ENCODE results near the gene CCDC167.

Gene CCDC167

DNA sequence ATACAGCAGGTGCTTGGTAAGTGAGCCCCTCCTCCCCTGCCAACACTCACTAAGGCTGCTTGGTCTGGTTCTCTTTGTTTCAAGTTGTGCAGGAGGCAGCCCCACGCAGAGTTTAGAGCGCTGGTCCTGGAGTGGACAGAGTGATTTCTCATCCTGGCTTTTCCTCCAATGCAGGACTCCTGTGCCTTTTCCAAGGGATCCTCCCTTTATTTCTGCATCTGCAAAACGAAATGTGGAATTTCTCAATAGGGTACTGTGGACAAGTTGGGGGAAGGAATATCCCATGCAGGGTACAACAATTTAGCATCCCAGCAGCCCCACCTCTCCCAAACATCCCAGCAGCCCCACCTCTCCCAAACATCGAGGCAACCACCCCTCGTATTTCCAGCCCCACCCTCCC is 30.6 kb upstream of the CCDC167 start:
- peak; percentile 29 for DNase-seq (ENCODE audit: low spot score)

- DNase-seq (ENCODE audit: low spot score), result no peak
These were observed 28.8 kb upstream of the CCDC167 start for GRCh38 chr6:37528541-37528940.

- DNase-seq (ENCODE audit: low spot score), result peak; percentile 59
These were observed 26.0 kb upstream of the CCDC167 start for GRCh38 chr6:37525460-37526357.

GRCh38 chr6:37524970-37525318 is 25.3 kb upstream of the CCDC167 start:
- DNase-seq (ENCODE audit: low spot score), result no peak

- no peak for DNase-seq (ENCODE audit: low spot score)
These were observed 24.6 kb upstream of the CCDC167 start for GRCh38 chr6:37524025-37524969.

DNA sequence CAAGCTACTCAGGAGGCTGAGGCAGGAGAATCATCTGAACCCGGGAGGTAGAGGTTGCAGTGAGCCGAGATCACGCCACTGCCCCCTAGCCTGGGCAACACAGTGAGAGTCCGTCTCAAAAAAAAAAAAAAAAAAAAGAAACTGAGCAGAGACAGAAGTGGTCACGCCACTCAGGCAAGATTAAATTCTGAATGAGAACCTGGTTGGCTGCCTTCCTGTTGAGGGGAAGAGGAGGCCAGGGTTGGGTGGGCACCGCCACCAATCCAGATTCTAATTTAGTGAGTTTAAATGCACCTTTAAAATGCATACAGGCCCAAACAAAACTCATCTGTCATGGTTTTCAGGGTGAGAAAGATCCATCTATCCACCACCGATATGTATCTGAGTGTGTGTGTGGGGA is 23.7 kb upstream of the CCDC167 start:
- DNase-seq (ENCODE audit: low spot score), result no peak

DNA sequence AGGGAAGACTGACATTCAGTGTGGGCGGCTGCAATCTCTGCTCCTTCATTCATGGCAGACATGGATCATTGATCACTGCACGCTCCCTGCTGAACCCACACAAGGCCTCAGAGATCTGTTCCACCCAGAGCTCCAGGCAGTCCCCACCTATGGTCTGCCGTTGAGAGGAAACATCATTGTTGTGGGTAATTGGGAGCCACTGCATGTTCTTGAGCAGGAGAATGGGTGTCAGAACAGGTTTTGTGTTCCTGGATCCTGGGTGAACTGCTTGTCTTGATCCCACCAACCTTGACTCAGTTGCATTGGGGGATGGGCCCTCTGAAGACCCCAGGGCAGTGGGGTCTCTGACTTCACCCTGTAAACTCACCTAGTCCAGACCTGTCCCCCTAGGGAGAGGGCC is 23.1 kb upstream of the CCDC167 start:
- no peak for DNase-seq (ENCODE audit: low spot score)

DNA sequence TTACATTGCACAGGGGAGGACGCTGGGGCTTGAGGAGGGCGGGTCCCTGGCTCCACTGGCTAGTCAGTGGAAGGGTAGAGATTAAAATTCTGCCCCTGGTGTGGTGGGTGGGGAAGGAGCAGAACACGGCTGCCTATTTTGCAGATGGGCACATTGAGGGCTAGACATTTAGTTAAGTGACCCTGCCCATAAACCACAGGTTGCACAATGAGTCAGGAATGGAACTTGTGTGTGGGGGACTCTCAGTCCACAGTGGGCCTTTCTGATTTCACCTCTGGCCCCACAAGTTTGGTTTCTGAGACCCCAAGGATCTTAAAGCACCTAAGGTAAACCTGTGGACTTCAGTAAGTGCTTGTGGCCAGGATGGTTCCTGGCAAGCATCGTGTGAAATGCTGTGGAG is 22.0 kb upstream of the CCDC167 start:
- DNase-seq (ENCODE audit: low spot score), result no peak

GRCh38 chr6:37520926-37521325 is 21.2 kb upstream of the CCDC167 start:
- DNase-seq (ENCODE audit: low spot score), result no peak

- no peak for DNase-seq (ENCODE audit: low spot score)
These were observed 19.8 kb upstream of the CCDC167 start for GRCh38 chr6:37519461-37519860.

DNA sequence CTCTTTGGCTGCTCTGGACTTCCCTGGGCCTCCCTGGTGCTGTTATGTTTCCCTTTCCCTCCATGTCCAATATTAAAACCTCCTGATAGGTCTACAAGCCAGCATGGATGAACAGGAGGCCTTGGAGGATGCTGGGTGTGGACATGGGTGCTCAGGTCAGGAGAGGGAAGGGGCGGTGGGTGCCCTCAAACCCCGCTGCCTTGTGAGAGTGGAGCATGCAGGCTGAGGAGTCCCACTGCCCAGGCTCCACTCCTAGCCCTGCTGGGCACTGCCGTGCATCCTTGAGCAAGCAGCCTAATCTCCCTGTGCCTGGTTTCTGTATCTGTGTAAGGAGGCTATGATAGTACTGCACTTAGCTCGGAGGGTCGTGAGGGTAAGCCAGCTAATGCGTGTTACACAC is 18.4 kb upstream of the CCDC167 start:
- no peak for DNase-seq (ENCODE audit: low spot score)

GRCh38 chr6:37517411-37517812 is 17.7 kb upstream of the CCDC167 start:
- no peak for DNase-seq (ENCODE audit: low spot score)

GRCh38 chr6:37516920-37517405 is 17.3 kb upstream of the CCDC167 start:
- no peak for DNase-seq (ENCODE audit: low spot score)

GRCh38 chr6:37516076-37516919 is 16.6 kb upstream of the CCDC167 start:
- DNase-seq (ENCODE audit: low spot score), result no peak

DNA sequence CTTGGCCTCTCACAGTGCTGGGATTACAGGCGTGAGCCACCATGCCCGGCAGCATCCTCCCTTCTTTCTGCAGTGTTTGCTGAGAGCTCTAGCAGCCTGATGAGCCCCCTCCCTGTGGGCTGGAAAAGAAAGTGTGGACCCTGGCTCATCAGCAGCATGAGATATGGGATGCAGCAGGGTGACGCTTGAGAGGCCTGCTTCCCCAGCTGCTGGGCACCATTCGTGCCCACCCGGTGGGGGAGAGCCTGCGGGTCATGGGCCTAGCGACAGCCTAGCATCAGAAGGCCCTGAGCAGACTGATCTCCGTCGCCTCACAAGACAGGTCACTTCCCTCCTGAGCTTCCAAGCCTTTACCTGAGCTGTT is 16.0 kb upstream of the CCDC167 start:
- DNase-seq (ENCODE audit: low spot score), result no peak

DNA sequence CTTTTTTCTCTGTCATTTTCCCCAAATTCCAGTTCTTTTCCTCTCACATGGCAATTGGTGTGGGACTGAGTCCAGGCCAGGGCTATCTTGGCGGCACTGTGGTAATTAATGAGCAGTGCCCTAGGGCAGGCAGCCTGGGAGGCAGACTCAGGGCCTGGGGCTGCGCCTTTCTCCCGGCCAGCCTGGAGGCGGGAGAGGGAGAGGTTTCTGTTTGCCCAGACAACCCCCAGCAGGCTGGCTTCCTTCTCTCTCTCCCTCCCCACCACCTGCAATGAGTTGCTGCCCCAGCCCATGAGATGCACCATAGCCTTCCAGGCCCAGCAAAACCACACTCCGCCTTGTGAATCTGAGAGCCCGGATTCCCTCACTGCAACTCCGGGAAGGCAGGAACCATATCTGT is 15.1 kb upstream of the CCDC167 start:
- no peak for DNase-seq (ENCODE audit: low spot score)

GRCh38 chr6:37514321-37514771 is 14.7 kb upstream of the CCDC167 start:
- DNase-seq (ENCODE audit: low spot score), result no peak

DNA sequence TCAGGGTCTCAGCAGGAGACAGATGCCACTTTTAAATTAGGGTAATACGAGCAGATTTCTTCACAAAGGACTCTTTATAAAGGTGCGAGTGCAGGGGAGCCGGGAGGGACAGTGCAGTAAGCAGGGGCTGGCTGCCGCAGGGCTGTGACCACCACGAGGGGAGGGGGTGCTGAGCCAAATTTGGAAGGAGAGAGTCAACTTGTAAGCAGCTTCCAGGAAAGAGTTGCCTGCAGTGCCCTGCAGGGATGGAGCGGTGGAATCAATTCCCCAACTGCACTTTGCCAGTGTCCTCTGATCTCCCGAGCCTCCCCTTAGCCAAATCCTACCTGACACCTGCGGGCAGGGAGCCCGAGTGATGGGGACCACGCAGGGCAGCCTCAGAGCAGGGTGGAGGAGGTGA is 13.9 kb upstream of the CCDC167 start:
- no peak for DNase-seq (ENCODE audit: low spot score)

GRCh38 chr6:37513155-37513554 is 13.5 kb upstream of the CCDC167 start:
- no peak for DNase-seq (ENCODE audit: low spot score)

GRCh38 chr6:37512400-37513011 is 12.8 kb upstream of the CCDC167 start:
- no peak for DNase-seq (ENCODE audit: low spot score)

DNA sequence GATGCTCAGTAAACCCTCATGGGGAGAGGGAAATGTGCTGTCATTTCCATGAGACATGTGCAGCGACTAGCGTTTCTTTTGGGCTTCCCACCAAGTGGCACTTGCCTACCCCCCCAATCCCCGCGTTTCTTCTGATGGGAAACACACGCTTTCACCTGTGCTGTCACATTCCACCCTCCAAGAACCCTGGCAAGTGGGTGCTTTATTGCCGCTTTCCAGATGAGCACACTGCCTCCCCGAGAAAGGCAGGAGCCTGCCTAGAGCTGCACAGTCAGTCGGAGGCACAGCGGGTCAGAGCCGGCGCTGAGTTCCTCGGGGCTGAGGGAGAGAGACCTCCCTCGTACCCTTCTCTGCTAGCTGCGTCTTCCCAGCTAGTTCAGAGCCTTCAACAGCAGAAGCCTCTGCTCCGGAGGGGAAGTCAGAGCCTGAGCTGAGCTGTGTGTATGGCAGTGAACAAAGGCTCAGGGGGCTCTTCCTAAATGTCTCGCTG is 12.3 kb upstream of the CCDC167 start:
- DNase-seq (ENCODE audit: low spot score), result no peak
